Activated naive CD4-positive, alpha-beta T cell treated with anti-CD3 and anti-CD28 coated beads, Interleukin-2, amount 50 U/mL, for 24 hours (primary cell): Measurements from ENCODE around the gene TBRG4.
A peak's percentile ranks its signal among the peaks of the same experiment; 100 is the strongest.
"Not testable (repeated sequence)": the region's sequence is repeated elsewhere in the genome, so short reads cannot be mapped to it uniquely, and the experiment has no call there.

ENCODE experiments used
- H3K27ac Mint-ChIP-seq: one replicate; pipeline ENCODE4 v1.8.0; 2021; ENCODE audit warnings: mild to moderate bottlenecking, mixed read lengths
- H3K27me3 Mint-ChIP-seq: one replicate; pipeline ENCODE4 v1.8.0; 2021; ENCODE audit warnings: mixed read lengths
- H3K36me3 Mint-ChIP-seq: one replicate; pipeline ENCODE4 v1.8.0; 2021; ENCODE audit warnings: mixed read lengths
- H3K4me1 Mint-ChIP-seq: one replicate; pipeline ENCODE4 v1.8.0; 2021; ENCODE audit warnings: mixed read lengths
- H3K4me3 Mint-ChIP-seq: one replicate; pipeline ENCODE4 v1.8.0; 2021; ENCODE audit warnings: mild to moderate bottlenecking, mixed read lengths
- H3K9me3 Mint-ChIP-seq: one replicate; pipeline ENCODE4 v1.8.0; 2021; ENCODE audit warnings: mixed read lengths

The TBRG4 gene

DNA sequence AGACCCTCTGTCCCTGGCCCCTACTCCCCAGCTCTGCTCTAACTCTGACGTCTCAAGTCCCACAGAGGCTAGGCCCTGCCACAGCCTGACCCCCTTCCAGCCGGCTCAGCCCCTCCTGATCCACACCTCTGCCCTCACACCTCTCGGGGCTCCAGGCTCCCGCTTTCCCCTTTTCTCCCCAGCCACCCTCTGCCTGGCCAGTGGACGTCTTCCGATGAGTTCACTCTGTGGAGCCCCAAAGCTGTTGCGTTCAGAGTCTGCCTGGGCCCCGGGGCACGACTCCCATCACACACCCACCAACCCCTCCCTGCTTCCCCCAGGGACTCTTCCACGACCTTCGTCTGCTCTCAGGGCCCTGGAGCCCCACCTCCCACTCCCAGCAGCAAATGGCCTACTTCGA lies 18.4 kb upstream of the TBRG4 start:
- H3K36me3 Mint-ChIP-seq = no peaks in the 10 kb centered on the region
- H3K9me3 Mint-ChIP-seq = no peaks in the 10 kb centered on the region
- no peaks in the 10 kb centered on the region for H3K27me3 Mint-ChIP-seq
- no peak overlapping the region for H3K4me3 Mint-ChIP-seq
- H3K27ac Mint-ChIP-seq = no peak overlapping the region
- H3K4me1 Mint-ChIP-seq = no peaks in the 10 kb centered on the region

DNA sequence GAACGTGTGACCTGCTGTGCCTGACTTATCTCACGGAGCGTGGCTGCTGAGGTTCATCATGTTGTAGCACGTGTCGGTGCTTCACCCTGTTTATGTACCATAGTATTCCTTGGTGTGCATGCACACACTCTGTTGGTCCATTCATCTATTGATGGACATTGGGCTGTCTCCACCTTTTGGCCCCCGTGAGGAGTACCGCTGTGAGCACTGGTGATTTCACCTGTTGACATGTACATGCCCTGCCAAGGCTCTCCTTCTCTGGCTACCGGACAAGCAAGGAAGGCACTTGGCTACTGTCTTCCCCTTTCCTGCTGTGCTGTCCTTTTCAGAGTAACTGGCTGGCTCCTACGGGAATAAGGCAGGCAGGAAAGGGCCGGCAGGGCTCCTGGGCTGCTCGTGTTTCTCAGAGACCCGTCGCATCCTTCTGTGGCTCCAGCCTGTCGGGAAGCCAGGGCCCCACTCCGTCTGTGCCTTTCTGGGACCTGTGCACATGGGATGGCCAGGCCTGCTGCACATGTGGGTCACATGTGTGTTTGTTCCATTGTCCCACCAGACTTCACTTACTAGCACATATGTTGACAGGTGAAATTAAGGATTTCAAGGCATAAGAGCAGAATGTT lies 17.8 kb upstream of the TBRG4 start:
- H3K27ac Mint-ChIP-seq = no peak overlapping the region

GRCh38 chr7:45126920-45127319 lies 15.4 kb upstream of the TBRG4 start:
- no peaks in the 10 kb centered on the region for H3K36me3 Mint-ChIP-seq
- no peak overlapping the region for H3K4me3 Mint-ChIP-seq
- H3K27ac Mint-ChIP-seq = no peak overlapping the region
- H3K4me1 Mint-ChIP-seq = peaks cover 15% of the 10 kb centered on the region
- H3K9me3 Mint-ChIP-seq = no peaks in the 10 kb centered on the region
- no peaks in the 10 kb centered on the region for H3K27me3 Mint-ChIP-seq

More for the DNA sequence above, 17.8 kb upstream of the TBRG4 start:
- H3K27me3 Mint-ChIP-seq = no peaks in the 10 kb centered on the region
- no peak overlapping the region for H3K4me3 Mint-ChIP-seq
- H3K36me3 Mint-ChIP-seq = no peaks in the 10 kb centered on the region
- H3K9me3 Mint-ChIP-seq = no peaks in the 10 kb centered on the region
- H3K4me1 Mint-ChIP-seq = no peaks in the 10 kb centered on the region

- H3K27ac Mint-ChIP-seq = no peak overlapping the region
Observed at GRCh38 chr7:45126201-45126600, 14.7 kb upstream of the TBRG4 start.

GRCh38 chr7:45125193-45125904 lies 13.9 kb upstream of the TBRG4 start:
- H3K4me3 Mint-ChIP-seq = no peak overlapping the region
- H3K9me3 Mint-ChIP-seq = no peaks in the 10 kb centered on the region
- no peaks in the 10 kb centered on the region for H3K36me3 Mint-ChIP-seq
- peaks cover 15% of the 10 kb centered on the region for H3K4me1 Mint-ChIP-seq
- no peaks in the 10 kb centered on the region for H3K27me3 Mint-ChIP-seq
- no peak overlapping the region for H3K27ac Mint-ChIP-seq

More at GRCh38 chr7:45126201-45126600, 14.7 kb upstream of the TBRG4 start:
- no peaks in the 10 kb centered on the region for H3K27me3 Mint-ChIP-seq
- H3K4me1 Mint-ChIP-seq = peaks cover 15% of the 10 kb centered on the region
- H3K9me3 Mint-ChIP-seq = no peaks in the 10 kb centered on the region
- H3K36me3 Mint-ChIP-seq = no peaks in the 10 kb centered on the region
- no peak overlapping the region for H3K4me3 Mint-ChIP-seq

- Mint-ChIP-seq H3K4me1 (peaks cover 15% of the 10 kb centered on the region), H3K4me3 (no peak overlapping the region), H3K36me3 (no peaks in the 10 kb centered on the region), H3K27me3 (no peaks in the 10 kb centered on the region), H3K9me3 (no peaks in the 10 kb centered on the region), H3K27ac (peak overlapping the region; percentile 90)
Observed at GRCh38 chr7:45123913-45124710, 12.6 kb upstream of the TBRG4 start.

GRCh38 chr7:45122975-45123860 lies 11.7 kb upstream of the TBRG4 start:
- H3K4me1 Mint-ChIP-seq = peaks cover 15% of the 10 kb centered on the region
- H3K27me3 Mint-ChIP-seq = no peaks in the 10 kb centered on the region
- H3K36me3 Mint-ChIP-seq = no peaks in the 10 kb centered on the region
- H3K9me3 Mint-ChIP-seq = no peaks in the 10 kb centered on the region
- H3K27ac Mint-ChIP-seq = peak overlapping the region; percentile 90
- H3K4me3 Mint-ChIP-seq = peak overlapping the region; percentile 19

GRCh38 chr7:45119550-45119949 lies 8.1 kb upstream of the TBRG4 start:
- Mint-ChIP-seq H3K36me3 (no peaks in the 10 kb centered on the region), H3K27ac (peak overlapping the region; percentile 5), H3K27me3 (no peaks in the 10 kb centered on the region), H3K4me1 (peaks cover 15% of the 10 kb centered on the region), H3K4me3 (no peak overlapping the region), H3K9me3 (no peaks in the 10 kb centered on the region)

DNA sequence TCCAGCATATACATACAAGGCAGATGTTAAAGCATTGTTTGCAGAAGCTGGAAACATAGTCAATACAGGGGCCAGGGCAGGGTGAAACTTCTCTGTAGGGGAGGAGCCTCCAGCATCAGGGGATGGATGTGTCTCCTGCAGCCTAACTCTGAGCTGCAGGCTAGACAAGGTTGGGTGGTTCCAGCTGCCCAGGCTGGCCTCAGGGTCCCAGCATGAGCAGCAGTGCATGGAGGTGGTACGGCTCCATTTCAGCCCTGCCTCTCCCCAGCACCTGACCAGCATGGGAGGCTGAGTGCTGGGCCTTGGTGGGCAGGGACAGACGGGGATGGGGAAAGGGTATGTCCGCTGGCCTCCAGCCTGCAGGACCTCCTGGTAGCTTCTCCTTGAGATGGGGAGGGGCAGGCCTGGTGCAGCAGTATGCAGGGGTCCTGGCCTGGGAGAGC lies 7.4 kb upstream of the TBRG4 start:
- Mint-ChIP-seq H3K36me3 (no peaks in the 10 kb centered on the region), H3K27me3 (no peaks in the 10 kb centered on the region), H3K27ac (no peak overlapping the region), H3K4me3 (no peak overlapping the region), H3K9me3 (no peaks in the 10 kb centered on the region), H3K4me1 (peaks cover 15% of the 10 kb centered on the region)

GRCh38 chr7:45118292-45118691 lies 6.8 kb upstream of the TBRG4 start:
- Mint-ChIP-seq H3K36me3 (no peaks in the 10 kb centered on the region), H3K9me3 (no peaks in the 10 kb centered on the region), H3K27me3 (no peaks in the 10 kb centered on the region), H3K4me1 (peaks cover 10% of the 10 kb centered on the region), H3K4me3 (no peak overlapping the region), H3K27ac (no peak overlapping the region)

DNA sequence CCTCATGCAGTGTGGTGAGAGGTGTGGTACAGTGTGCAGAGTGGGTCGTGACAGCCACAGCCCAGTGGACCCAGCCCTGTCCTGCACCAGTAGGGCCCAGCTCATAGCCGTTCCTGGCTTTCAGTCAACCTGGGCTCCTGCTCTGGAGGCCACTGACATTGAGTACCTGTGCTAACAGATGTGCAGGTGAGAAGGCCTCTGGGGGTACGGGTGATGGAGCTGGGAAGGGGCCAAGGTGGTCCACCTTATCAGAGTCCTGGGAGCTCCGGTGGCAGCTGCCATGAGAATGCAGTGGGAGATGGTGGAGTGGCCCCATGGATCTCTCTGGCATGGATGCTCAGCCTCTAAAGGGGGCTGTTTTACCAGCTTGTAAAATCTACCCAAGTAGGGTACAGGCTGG lies 6.1 kb upstream of the TBRG4 start:
- Mint-ChIP-seq H3K4me1 (peaks cover 5% of the 10 kb centered on the region), H3K27ac (peak overlapping the region; percentile 55), H3K27me3 (no peaks in the 10 kb centered on the region), H3K9me3 (no peaks in the 10 kb centered on the region), H3K4me3 (no peak overlapping the region), H3K36me3 (no peaks in the 10 kb centered on the region)

DNA sequence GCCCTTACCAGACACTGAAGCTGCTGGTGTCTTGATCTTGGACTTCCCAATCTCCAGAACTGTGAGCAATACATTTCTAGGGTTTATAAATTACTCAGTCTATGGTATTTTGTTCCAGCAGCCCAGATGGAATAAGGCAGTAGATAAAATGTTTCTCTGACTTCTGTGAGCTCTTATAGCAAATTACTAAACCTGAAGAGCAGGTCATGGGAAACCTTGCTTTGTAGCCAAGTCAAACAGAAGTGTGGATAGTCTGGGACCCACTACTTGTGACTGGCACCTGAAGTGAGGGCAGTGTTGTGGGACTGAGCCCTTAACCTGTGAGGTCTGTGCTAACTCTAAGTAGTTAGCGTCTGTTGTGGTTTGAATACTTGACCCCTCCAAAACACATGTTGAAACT lies 4.6 kb upstream of the TBRG4 start:
- Mint-ChIP-seq H3K36me3 (peaks cover 2% of the 10 kb centered on the region), H3K27me3 (no peaks in the 10 kb centered on the region), H3K9me3 (no peaks in the 10 kb centered on the region)

GRCh38 chr7:45114926-45115325 lies 3.4 kb upstream of the TBRG4 start:
- no peaks in the 10 kb centered on the region for H3K27me3 Mint-ChIP-seq
- peaks cover 15% of the 10 kb centered on the region for H3K4me1 Mint-ChIP-seq
- H3K27ac Mint-ChIP-seq = no peak overlapping the region
- no peaks in the 10 kb centered on the region for H3K9me3 Mint-ChIP-seq
- peaks cover 7% of the 10 kb centered on the region for H3K36me3 Mint-ChIP-seq
- no peak overlapping the region for H3K4me3 Mint-ChIP-seq

More for the DNA sequence above, 4.6 kb upstream of the TBRG4 start:
- H3K27ac Mint-ChIP-seq = no peak overlapping the region
- H3K4me3 Mint-ChIP-seq = no peak overlapping the region
- peaks cover 12% of the 10 kb centered on the region for H3K4me1 Mint-ChIP-seq

GRCh38 chr7:45114257-45114656 lies 2.8 kb upstream of the TBRG4 start:
- H3K4me3 Mint-ChIP-seq, H3K27ac Mint-ChIP-seq, H3K36me3 Mint-ChIP-seq, H3K27me3 Mint-ChIP-seq, H3K9me3 Mint-ChIP-seq: not testable (repeated sequence)
- H3K4me1 Mint-ChIP-seq = peaks cover 17% of the 10 kb centered on the region

- H3K36me3 Mint-ChIP-seq = peaks cover 19% of the 10 kb centered on the region
- no peak overlapping the region for H3K27ac Mint-ChIP-seq
- peak overlapping the region; percentile 66 for H3K4me3 Mint-ChIP-seq
- no peaks in the 10 kb centered on the region for H3K9me3 Mint-ChIP-seq
- H3K27me3 Mint-ChIP-seq = no peaks in the 10 kb centered on the region
- peaks cover 32% of the 10 kb centered on the region for H3K4me1 Mint-ChIP-seq
Observed at GRCh38 chr7:45112648-45113047, 1.2 kb upstream of the TBRG4 start.
